Fibroblast of pulmonary artery (primary cell): ENCODE results near the gene SLC7A6.

Experiments used
- DNase-seq: peaks from one replicate; pipeline ENCODE4 v3.0.0-alpha.2; 2010; ENCODE audit warnings: low read depth
- H3K4me3 ChIP-seq: replicated peaks from 2 replicates; pipeline ENCODE4 v1.5.1; 2011; ENCODE audit warnings: low read depth, mild to moderate bottlenecking, control low read depth, low read length, moderate library complexity
- CTCF ChIP-seq: IDR thresholded peaks from 2 replicates; pipeline ENCODE4 v1.5.1; 2011; ENCODE audit warnings: mild to moderate bottlenecking, control low read depth, low read length, inconsistent platforms; ENCODE audit errors: missing control alignments

Gene SLC7A6

DNA sequence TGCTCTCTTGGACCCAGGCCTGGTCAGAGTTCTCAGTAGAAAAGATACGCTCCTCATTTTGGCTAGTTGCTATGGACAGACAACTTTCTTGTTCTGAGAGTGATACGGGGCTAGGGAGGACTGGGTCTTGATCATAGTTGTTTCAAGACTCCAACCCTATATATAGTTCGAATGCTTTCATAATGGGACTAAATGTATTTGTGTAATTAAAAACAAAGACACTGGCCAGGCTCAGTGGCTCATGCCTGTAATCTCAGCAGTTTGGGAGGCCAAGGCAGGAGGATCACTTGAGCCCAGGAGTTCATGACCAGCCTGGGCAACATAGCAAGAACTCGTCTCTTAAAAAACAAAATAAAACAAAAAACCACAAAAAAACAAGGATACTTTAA is 17.7 kb downstream of the SLC7A6 start:
- no peak for TF ChIP-seq CTCF
- H3K4me3 ChIP-seq: no peak overlapping the region
- DNase-seq: no peak

GRCh38 chr16:68283346-68283745 is 19.0 kb downstream of the SLC7A6 start:
- TF ChIP-seq CTCF: no peak
- H3K4me3 ChIP-seq: no peak overlapping the region
- DNase-seq: no peak

GRCh38 chr16:68283801-68284598 is 19.7 kb downstream of the SLC7A6 start:
- no peak overlapping the region for H3K4me3 ChIP-seq
- DNase-seq: no peak
- no peak for TF ChIP-seq CTCF

DNA sequence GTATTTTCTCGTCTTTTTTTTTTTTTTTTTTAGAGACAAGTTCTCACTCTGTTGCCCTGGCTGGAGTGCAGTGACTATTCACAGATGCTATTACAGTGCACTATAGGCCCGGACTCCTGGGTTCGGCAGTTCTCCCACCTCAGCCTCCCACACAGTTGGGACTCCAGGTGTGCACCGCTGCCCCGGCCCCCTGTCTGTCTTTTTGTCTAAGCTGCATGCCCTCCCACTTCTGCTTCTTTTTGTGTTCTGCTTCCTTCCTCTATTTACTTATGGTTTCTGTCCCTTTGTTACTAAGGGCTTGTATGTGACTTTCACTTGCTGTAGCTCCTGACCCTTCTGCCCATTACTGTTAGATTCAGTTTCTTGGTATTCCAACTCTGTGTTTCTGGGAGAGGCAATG is 20.5 kb downstream of the SLC7A6 start:
- no peak overlapping the region for H3K4me3 ChIP-seq
- no peak for TF ChIP-seq CTCF
- no peak for DNase-seq

- DNase-seq: no peak
- no peak overlapping the region for H3K4me3 ChIP-seq
- TF ChIP-seq CTCF: no peak
Measured at GRCh38 chr16:68285683-68286082, 21.4 kb downstream of the SLC7A6 start.

- H3K4me3 ChIP-seq: no peak overlapping the region
- TF ChIP-seq CTCF: no peak
- DNase-seq: no peak
Measured at GRCh38 chr16:68286153-68287074, 22.1 kb downstream of the SLC7A6 start.
